T-cell (primary cell): ENCODE results near the gene SPRED3. TPM values are rescaled to one million over a fixed set of nuclear protein-coding genes. Genes with fewer than 3 reads are reported as not detected.
A peak's percentile ranks its signal among the peaks of the same experiment; 100 is the strongest.

Experiments
- ATAC-seq, 4 experiments: fragments of 200-7000 bp in 3 of 4; fragments of 150-1000 bp in 1 of 4; cut with Tn5 transposase; replicated peaks in 1 of 4; 1 replicate in 3 of 4; 2 replicates in 1 of 4; pipeline ENCODE4 v1.10.0; 2021; ENCODE audit warnings: moderate library complexity in 3 of 4, mild to moderate bottlenecking in 2 of 4, moderate number of reproducible peaks in 1 of 4
- CTCF ChIA-PET, 2 donors: fragments of 300-600 bp; sonication (Branson Sonifier 250); formaldehyde crosslinking; loops; one replicate each; lab custom pipeline; 2022; ENCODE audit warnings: antibody characterized with exemption in 2 of 2; lab: Charles Lee
- POLR2A ChIA-PET, 2 donors: fragments of 300-600 bp; sonication (Branson Sonifier 250); formaldehyde crosslinking; loops; one replicate each; lab custom pipeline; 2022; ENCODE audit warnings: antibody characterized with exemption in 2 of 2; lab: Charles Lee
- DNase-seq, 35 experiments: peaks; one replicate each; pipeline versions ENCODE4 v3.0.0 to v3.0.0-alpha.2; 2013 to 2023
- H3K27ac ChIP-seq: one replicate; pipeline ENCODE4 v1.5.1; 2013; ENCODE audit warnings: low read length
- H3K27me3 ChIP-seq, 2 experiments: replicated peaks in 1 of 2; 1 replicate in 1 of 2; 2 replicates in 1 of 2; pipeline versions ENCODE4 v1.6.1 to v1.7.0; 2013; ENCODE audit warnings: low read length in 1 of 2, mixed read lengths in 1 of 2; ENCODE audit not compliant: control insufficient read depth in 2 of 2, insufficient read depth in 2 of 2; ENCODE audit errors: extremely low read depth in 1 of 2
- H3K36me3 ChIP-seq, 2 donors: 1 replicate in 1 of 2; 2 replicates in 1 of 2; pipeline versions ENCODE4 v1.6.1 to v1.7.0; 2013; ENCODE audit warnings: low read length in 1 of 2; ENCODE audit not compliant: control insufficient read depth in 2 of 2, insufficient read depth in 1 of 2; ENCODE audit errors: extremely low read depth in 1 of 2
- H3K4me1 ChIP-seq, 2 experiments: 1 replicate in 1 of 2; 2 replicates in 1 of 2; pipeline versions ENCODE4 v1.6.1 to v1.7.0; 2013; ENCODE audit warnings: low read length in 2 of 2, mixed read lengths in 1 of 2; ENCODE audit not compliant: insufficient read depth in 2 of 2, control insufficient read depth in 1 of 2; ENCODE audit errors: extremely low read depth in 1 of 2
- H3K4me3 ChIP-seq, 2 donors: 1 replicate in 1 of 2; 2 replicates in 1 of 2; pipeline versions ENCODE4 v1.5.1 to v1.7.0; 2013; ENCODE audit warnings: mild to moderate bottlenecking in 2 of 2, low read length in 1 of 2, moderate library complexity in 1 of 2; ENCODE audit not compliant: control insufficient read depth in 1 of 2; ENCODE audit errors: extremely low read depth in 1 of 2
- H3K9me3 ChIP-seq: 2 replicates; pipeline ENCODE4 v1.7.0; 2013
- H3K27ac Mint-ChIP-seq, 2 donors: one replicate each; pipeline ENCODE4 v1.8.0; 2020 to 2021; ENCODE audit warnings: mild to moderate bottlenecking in 2 of 2, mixed read lengths in 2 of 2
- H3K27me3 Mint-ChIP-seq, 2 donors: one replicate each; pipeline ENCODE4 v1.8.0; 2021 to 2022; ENCODE audit warnings: mixed read lengths in 2 of 2
- H3K36me3 Mint-ChIP-seq: one replicate; pipeline ENCODE4 v1.8.0; 2021; ENCODE audit warnings: mixed read lengths
- H3K4me1 Mint-ChIP-seq, 3 donors: one replicate each; pipeline ENCODE4 v1.8.0; 2020 to 2022; ENCODE audit warnings: mixed read lengths in 3 of 3, mild to moderate bottlenecking in 1 of 3
- H3K4me3 Mint-ChIP-seq, 3 donors: one replicate each; pipeline ENCODE4 v1.8.0; 2020 to 2022; ENCODE audit warnings: mild to moderate bottlenecking in 3 of 3, mixed read lengths in 3 of 3, moderate library complexity in 3 of 3
- H3K9me3 Mint-ChIP-seq, 3 donors: one replicate each; pipeline ENCODE4 v1.8.0; 2020 to 2022; ENCODE audit warnings: mixed read lengths in 3 of 3
- WGBS: methylation state at CpG from one replicate; pipeline ENCODE4 v1.1.5; 2013; ENCODE audit warnings: missing lambda C conversion rate; ENCODE audit not compliant: insufficient coverage; 5-methylcytosine and 5-hydroxymethylcytosine counted together
- total RNA-seq, 35 experiments: library from RNA in 6 of 35; stranded (reverse) in 6 of 35; fragments of 120-200 nt in 1 of 35; gene quantifications; one replicate each; pipeline versions ENCODE4 v1.2.1 to v1.2.4 and lab custom pipeline; 2013 to 2026

Gene SPRED3
- total RNA-seq, 5 donors from 2014 or later (not counting 1 experiment from before 2014, with no cell fraction given): 0.93 to 2.9 (median 2.1) TPM

DNA sequence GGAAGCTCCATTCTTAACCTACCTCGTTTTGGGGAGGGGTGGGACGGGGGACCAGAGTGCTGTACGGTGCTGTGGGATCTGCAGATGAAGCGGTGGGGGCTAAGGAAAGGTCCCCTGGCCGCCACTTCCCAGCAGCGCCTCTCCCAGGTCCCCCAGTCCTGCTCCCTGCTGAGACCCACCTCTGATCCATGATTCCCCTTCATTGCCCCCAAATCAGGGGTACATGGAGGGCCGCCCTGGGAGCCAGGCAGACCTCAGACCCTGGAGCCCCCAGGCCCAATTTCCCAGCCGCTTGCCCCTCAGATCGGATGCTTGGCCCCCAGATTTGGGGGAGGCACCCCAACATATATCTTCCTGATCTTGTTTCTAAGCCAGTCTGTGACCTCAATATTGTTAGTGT lies 10.6 kb downstream of the SPRED3 start:
- POLR2A ChIA-PET: no interaction called here

GRCh38 chr19:38399537-38399936 lies 11.0 kb downstream of the SPRED3 start:
- Histone ChIP-seq H3K4me3 (no peak overlapping the region), H3K27me3 (peaks cover 0 to 10% of the 10 kb centered on the region in 2 experiments), H3K4me1 (peaks cover 4 to 34% of the 10 kb centered on the region in 2 experiments), H3K9me3 (no peaks in the 10 kb centered on the region), H3K27ac (no peak overlapping the region), H3K36me3 (no peaks in the 10 kb centered on the region)
- no peaks in the 10 kb centered on the region for H3K36me3 Mint-ChIP-seq
- DNase-seq: no peak
- ATAC-seq: no peak
- no CpG with 5 or more reads among the region's 1 CpG for WGBS
- peaks cover 22 to 35% (median 26%) of the 10 kb centered on the region in 3 donors for H3K4me1 Mint-ChIP-seq
- peaks cover 0 to 5% of the 10 kb centered on the region in 2 donors for H3K27me3 Mint-ChIP-seq
- H3K27ac Mint-ChIP-seq: no peak overlapping the region
- no peak overlapping the region for H3K4me3 Mint-ChIP-seq
- H3K9me3 Mint-ChIP-seq: no peaks in the 10 kb centered on the region
- CTCF ChIA-PET: no interaction called here
- POLR2A ChIA-PET: no interaction called here

More for the DNA sequence above, 10.6 kb downstream of the SPRED3 start:
- WGBS: 69% methylated on average over 2 of the region's 9 CpGs
- CTCF ChIA-PET: no interaction called here
- H3K4me1 ChIP-seq: peaks cover 4 to 33% of the 10 kb centered on the region in 2 experiments
- no peaks in the 10 kb centered on the region for H3K36me3 ChIP-seq
- Mint-ChIP-seq H3K4me1 (peaks cover 20 to 35% (median 25%) of the 10 kb centered on the region in 3 donors), H3K36me3 (no peaks in the 10 kb centered on the region), H3K27me3 (peaks cover 0 to 5% of the 10 kb centered on the region in 2 donors), H3K27ac (no peak overlapping the region), H3K9me3 (no peaks in the 10 kb centered on the region), H3K4me3 (no peak overlapping the region)
- no peaks in the 10 kb centered on the region for H3K9me3 ChIP-seq
- H3K27me3 ChIP-seq: peaks cover 0 to 10% of the 10 kb centered on the region in 2 experiments
- no peak overlapping the region for H3K4me3 ChIP-seq
- no peak for ATAC-seq
- no peak for DNase-seq
- H3K27ac ChIP-seq: no peak overlapping the region

DNA sequence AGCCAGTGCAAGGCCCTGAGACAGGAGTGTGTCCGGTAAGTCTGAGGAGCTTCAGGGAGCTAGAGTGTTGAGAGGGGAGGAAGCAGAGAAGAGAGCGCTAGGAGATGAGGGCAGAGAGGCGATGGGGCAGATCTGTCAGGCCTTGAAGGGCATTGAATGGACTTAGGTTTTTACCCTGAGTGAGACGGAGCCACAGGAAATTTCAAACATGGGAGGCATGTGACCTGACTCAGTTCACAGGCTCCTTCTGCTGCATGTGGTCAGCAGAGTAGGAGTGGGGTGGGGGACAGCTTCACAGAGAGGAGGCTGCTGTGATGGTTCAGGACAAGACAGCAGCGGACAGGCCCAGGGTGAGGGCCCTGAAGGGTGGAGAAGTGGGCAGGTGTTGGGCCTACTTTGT lies 11.9 kb downstream of the SPRED3 start:
- WGBS: 100% methylated on average over 5 of the region's 5 CpGs
- no peaks in the 10 kb centered on the region for H3K9me3 Mint-ChIP-seq
- no peak overlapping the region for H3K4me3 ChIP-seq
- CTCF ChIA-PET: no interaction called here
- peaks cover 0 to 5% of the 10 kb centered on the region in 2 donors for H3K27me3 Mint-ChIP-seq
- no peak overlapping the region for H3K4me3 Mint-ChIP-seq
- DNase-seq (no peak), ATAC-seq (no peak)
- H3K27me3 ChIP-seq: peaks cover 0 to 10% of the 10 kb centered on the region in 2 experiments
- H3K9me3 ChIP-seq: no peaks in the 10 kb centered on the region
- POLR2A ChIA-PET: interaction anchor here in 1 of 2 donors (0.6 kb wide), 1 partner anchor 67 kb away, joined by 3 read pairs; no protein-coding TSS in a partner anchor
- H3K27ac Mint-ChIP-seq: no peak overlapping the region
- peaks cover 24 to 35% (median 26%) of the 10 kb centered on the region in 3 donors for H3K4me1 Mint-ChIP-seq
- peaks cover 0 to 33% of the 10 kb centered on the region in 2 experiments for H3K4me1 ChIP-seq
- no peak overlapping the region for H3K27ac ChIP-seq
- H3K36me3 Mint-ChIP-seq: peaks cover 3% of the 10 kb centered on the region
- peaks cover 0 to 7% of the 10 kb centered on the region in 2 donors for H3K36me3 ChIP-seq

- no peak for ATAC-seq
- POLR2A ChIA-PET: no interaction called here
- Histone ChIP-seq H3K4me3 (no peak overlapping the region), H3K36me3 (peaks cover 0 to 10% of the 10 kb centered on the region in 2 donors), H3K27me3 (peaks cover 0 to 10% of the 10 kb centered on the region in 2 experiments), H3K9me3 (no peaks in the 10 kb centered on the region), H3K4me1 (peaks cover 0 to 31% of the 10 kb centered on the region in 2 experiments), H3K27ac (no peak overlapping the region)
- H3K27me3 Mint-ChIP-seq: peaks cover 0 to 5% of the 10 kb centered on the region in 2 donors
- no peak overlapping the region for H3K27ac Mint-ChIP-seq
- WGBS: 100% methylated on average over 1 of the region's 3 CpGs
- no peaks in the 10 kb centered on the region for H3K9me3 Mint-ChIP-seq
- H3K4me3 Mint-ChIP-seq: peak overlapping the region in 1 of 3 donors; percentile 37
- no peak for DNase-seq
- H3K36me3 Mint-ChIP-seq: peaks cover 4% of the 10 kb centered on the region
- H3K4me1 Mint-ChIP-seq: peaks cover 26 to 35% (median 26%) of the 10 kb centered on the region in 3 donors
- CTCF ChIA-PET: no interaction called here
Observed at GRCh38 chr19:38401148-38401547, 12.7 kb downstream of the SPRED3 start.

GRCh38 chr19:38402623-38402966 lies 14.1 kb downstream of the SPRED3 start:
- no peak for ATAC-seq
- WGBS: 2% methylated on average over 9 of the region's 18 CpGs
- ChIA-PET POLR2A (interaction anchor here (0.6 to 1.5 kb wide), 4 partner anchors 15 to 1033 kb away, joined by 3 to 12 read pairs (median 4); partner anchors contain the start of genes GGN (in 1 of the 2) and RPS16 (in 1 of the 2)), CTCF (interaction anchor here (0.6 to 2.3 kb wide), 33 partner anchors 8 to 939 kb away, joined by 3 to 54 read pairs (median 5); partner anchors contain the start of genes GGN (in 2 of the 2), ACTN4 (in 1 of the 2), CATSPERG (in 1 of the 2) and ECH1 (in 1 of the 2))
- H3K4me1 Mint-ChIP-seq: peaks cover 18 to 23% (median 19%) of the 10 kb centered on the region in 3 donors
- H3K4me3 ChIP-seq: peak overlapping the region; percentile 34 to 52
- H3K36me3 ChIP-seq: peaks cover 0 to 22% of the 10 kb centered on the region in 2 donors
- H3K36me3 Mint-ChIP-seq: peaks cover 9% of the 10 kb centered on the region
- H3K27ac Mint-ChIP-seq: peak overlapping the region; percentile 87 to 92
- no peaks in the 10 kb centered on the region for H3K9me3 Mint-ChIP-seq
- peak overlapping the region; percentile 86 for H3K27ac ChIP-seq
- peaks cover 0 to 26% of the 10 kb centered on the region in 2 experiments for H3K4me1 ChIP-seq
- H3K9me3 ChIP-seq: no peaks in the 10 kb centered on the region
- peaks cover 0 to 2% of the 10 kb centered on the region in 2 donors for H3K27me3 Mint-ChIP-seq
- no peak for DNase-seq
- peaks cover 0 to 10% of the 10 kb centered on the region in 2 experiments for H3K27me3 ChIP-seq
- peak overlapping the region; percentile 79 to 91 (median 89) for H3K4me3 Mint-ChIP-seq

DNA sequence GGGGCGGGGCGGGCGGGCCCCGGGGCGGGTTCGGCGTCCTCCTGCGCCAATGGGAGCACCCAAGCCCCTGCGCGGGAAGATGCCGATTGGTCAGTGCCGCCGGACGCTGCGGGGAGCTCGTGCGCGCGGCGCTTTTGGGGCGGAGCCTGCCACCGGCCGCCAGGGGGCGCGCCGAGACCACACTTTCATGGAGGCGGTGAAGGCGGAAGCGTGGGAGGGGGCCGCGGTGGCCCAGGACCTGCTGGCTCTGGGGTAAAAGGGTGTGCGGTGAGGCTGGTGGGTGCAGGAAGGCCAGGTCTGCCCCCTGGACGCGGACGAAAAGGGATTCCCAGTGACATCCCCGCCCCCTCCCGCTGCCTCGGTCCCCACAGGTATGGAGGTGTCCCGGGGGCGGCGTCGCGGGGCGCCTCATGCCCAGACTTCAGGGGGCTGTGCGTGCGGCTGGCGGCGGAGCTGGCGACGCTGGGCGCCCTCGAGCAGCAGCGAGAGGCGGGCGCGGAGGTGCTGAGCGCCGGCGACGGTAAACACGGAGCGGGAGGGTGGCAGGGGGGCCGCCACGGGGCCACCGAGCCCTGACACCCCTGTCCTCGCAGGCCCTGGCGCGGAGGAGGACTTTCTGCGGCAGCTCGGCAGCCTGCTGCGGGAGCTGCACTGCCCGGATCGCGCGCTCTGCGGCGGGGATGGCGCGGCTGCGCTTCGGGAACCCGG lies 14.6 kb downstream of the SPRED3 start, which contains the start of gene FAM98C:
TSS of gene FAM98C (plus strand) at position 127 of the 708 bp plus-strand sequence. CDS start at position 188, 61 bp downstream.
- Histone ChIP-seq H3K36me3 (peaks cover 0 to 22% of the 10 kb centered on the region in 2 donors), H3K27me3 (peaks cover 0 to 10% of the 10 kb centered on the region in 2 experiments), H3K4me3 (peak within 1 kb of the TSS; percentile 67 to 79), H3K27ac (peak within 1 kb of the TSS; percentile 86), H3K4me1 (peaks cover 0 to 26% of the 10 kb centered on the region in 2 experiments), H3K9me3 (no peaks in the 10 kb centered on the region)
- ChIA-PET CTCF (interaction anchor here (0.6 to 2.3 kb wide), 36 partner anchors 9 to 939 kb away, joined by 3 to 54 read pairs (median 4); partner anchors contain the start of genes GGN (in 2 of the 2), ACTN4 (in 1 of the 2), CATSPERG (in 1 of the 2) and ECH1 (in 1 of the 2)), POLR2A (interaction anchor here (0.6 to 1.5 kb wide), 4 partner anchors 15 to 1033 kb away, joined by 3 to 12 read pairs (median 4); partner anchors contain the start of genes GGN (in 1 of the 2) and RPS16 (in 1 of the 2))
- peak within 1 kb of the TSS; percentile 79 to 91 (median 89) for H3K4me3 Mint-ChIP-seq
- H3K9me3 Mint-ChIP-seq: no peaks in the 10 kb centered on the region
- peak within 1 kb of the TSS; percentile 90 to 92 for H3K27ac Mint-ChIP-seq
- peaks cover 18 to 23% (median 19%) of the 10 kb centered on the region in 3 donors for H3K4me1 Mint-ChIP-seq
- peaks cover 0 to 2% of the 10 kb centered on the region in 2 donors for H3K27me3 Mint-ChIP-seq
- ATAC-seq: peak; percentile 95 to 97 (median 96)
- peaks cover 9% of the 10 kb centered on the region for H3K36me3 Mint-ChIP-seq
- WGBS: under 1% methylated on average over 82 of the region's 82 CpGs
- DNase-seq: peak; percentile 91 to 99 (median 97)
